Measurements from ENCODE around the gene KCNQ1. TPM values are rescaled to one million over a fixed set of nuclear protein-coding genes. Genes with fewer than 3 reads are reported as not detected.
A peak's percentile ranks its signal among the peaks of the same experiment; 100 is the strongest.

KCNQ1 gene
- total RNA-seq, 4 donors from 2014 or later: 0.89 to 2.2 (median 1.3) TPM

- H3K27ac ChIP-seq: no peak overlapping the region
- no peaks in the 10 kb centered on the region for H3K27me3 ChIP-seq
- peaks cover 21% of the 10 kb centered on the region for H3K4me1 ChIP-seq
- TF ChIP-seq CTCF (IDR thresholded peaks at IDR 0.05): no peak
- TF ChIP-seq EP300 (IDR thresholded peaks at IDR 0.05): no peak
- TF ChIP-seq POLR2AphosphoS5 (IDR thresholded peaks at IDR 0.05): no peak
- no peak for TF ChIP-seq POLR2A (IDR thresholded peaks at IDR 0.05)
- no peaks in the 10 kb centered on the region for H3K9me3 ChIP-seq
- no peak overlapping the region for H3K4me3 ChIP-seq
- DNase-seq (ENCODE audit: low spot score in 2 of 2): peak; percentile 20 to 37
- whole genome bisulfite sequencing: 75% methylated on average over 9 of the region's 9 CpGs
- no peaks in the 10 kb centered on the region for H3K36me3 ChIP-seq
Observed at GRCh38 chr11:2694995-2695939, 250.5 kb downstream of the KCNQ1 start.

- TF ChIP-seq CTCF (IDR thresholded peaks at IDR 0.05): no peak
- TF ChIP-seq POLR2A (IDR thresholded peaks at IDR 0.05): no peak
- TF ChIP-seq EP300 (IDR thresholded peaks at IDR 0.05): no peak
- no peak for TF ChIP-seq POLR2AphosphoS5 (IDR thresholded peaks at IDR 0.05)
- Histone ChIP-seq H3K27me3 (no peaks in the 10 kb centered on the region), H3K4me3 (no peak overlapping the region), H3K4me1 (peaks cover 31% of the 10 kb centered on the region), H3K9me3 (no peaks in the 10 kb centered on the region), H3K36me3 (no peaks in the 10 kb centered on the region), H3K27ac (no peak overlapping the region)
- WGBS: 84% methylated on average over 5 of the region's 5 CpGs
- DNase-seq (ENCODE audit: low spot score in 2 of 2): peak in 1 of 2 donors; percentile 10
Observed at GRCh38 chr11:2696455-2696854, 251.6 kb downstream of the KCNQ1 start.

DNA sequence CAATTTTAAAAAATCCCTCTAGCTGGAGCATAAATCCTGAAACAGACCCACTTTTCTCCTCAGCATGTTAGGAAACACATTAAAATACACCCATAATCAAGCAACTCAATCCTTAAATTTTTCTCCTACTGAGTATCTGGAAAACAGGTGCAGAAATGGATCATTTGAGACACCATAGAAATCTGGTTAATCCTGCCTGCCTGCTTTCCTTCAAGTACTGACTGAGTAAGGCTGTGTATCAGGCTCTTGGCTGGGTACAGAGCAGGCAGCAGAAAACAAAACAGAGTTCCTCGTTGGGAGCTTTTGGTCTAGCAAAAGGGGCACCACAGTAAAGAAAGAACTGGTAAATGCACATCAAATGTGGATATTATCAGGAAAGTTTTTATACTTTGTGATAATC lies 253.1 kb downstream of the KCNQ1 start:
- TF ChIP-seq POLR2AphosphoS5 (IDR thresholded peaks at IDR 0.05) (no peak), CTCF (IDR thresholded peaks at IDR 0.05) (no peak), POLR2A (IDR thresholded peaks at IDR 0.05) (no peak), EP300 (IDR thresholded peaks at IDR 0.05) (no peak)
- Histone ChIP-seq H3K4me3 (peak overlapping the region; percentile 63), H3K9me3 (no peaks in the 10 kb centered on the region), H3K27ac (no peak overlapping the region), H3K4me1 (peaks cover 31% of the 10 kb centered on the region), H3K36me3 (no peaks in the 10 kb centered on the region), H3K27me3 (no peaks in the 10 kb centered on the region)
- peak in 1 of 2 donors; percentile 6 for DNase-seq (ENCODE audit: low spot score in 2 of 2)
- WGBS: 50% methylated on average over 1 of the region's 1 CpG

GRCh38 chr11:2698386-2699184 lies 253.8 kb downstream of the KCNQ1 start:
- Histone ChIP-seq H3K27me3 (no peaks in the 10 kb centered on the region), H3K4me1 (peaks cover 24% of the 10 kb centered on the region), H3K36me3 (no peaks in the 10 kb centered on the region), H3K27ac (no peak overlapping the region), H3K9me3 (no peaks in the 10 kb centered on the region), H3K4me3 (peak overlapping the region; percentile 63)
- peak in 1 of 2 donors; percentile 66 for DNase-seq (ENCODE audit: low spot score in 2 of 2)
- TF ChIP-seq CTCF (IDR thresholded peaks at IDR 0.05): no peak
- TF ChIP-seq POLR2A (IDR thresholded peaks at IDR 0.05): no peak
- no peak for TF ChIP-seq EP300 (IDR thresholded peaks at IDR 0.05)
- no peak for TF ChIP-seq POLR2AphosphoS5 (IDR thresholded peaks at IDR 0.05)
- WGBS: 60% methylated on average over 20 of the region's 20 CpGs

- H3K27ac ChIP-seq: peak overlapping the region; percentile 92
- no peaks in the 10 kb centered on the region for H3K36me3 ChIP-seq
- TF ChIP-seq CTCF (IDR thresholded peaks at IDR 0.05) (no peak), POLR2AphosphoS5 (IDR thresholded peaks at IDR 0.05) (no peak), EP300 (IDR thresholded peaks at IDR 0.05) (no peak), POLR2A (IDR thresholded peaks at IDR 0.05) (no peak)
- H3K4me3 ChIP-seq: peak overlapping the region; percentile 63
- peaks cover 22% of the 10 kb centered on the region for H3K4me1 ChIP-seq
- 64% methylated on average over 11 of the region's 31 CpGs for WGBS
- H3K27me3 ChIP-seq: no peaks in the 10 kb centered on the region
- no peaks in the 10 kb centered on the region for H3K9me3 ChIP-seq
- DNase-seq (ENCODE audit: low spot score in 2 of 2): peak; percentile 69 to 83
Observed at GRCh38 chr11:2699185-2699530, 254.3 kb downstream of the KCNQ1 start.
